Fibroblast of pulmonary artery (primary cell): ENCODE results near the gene PCSK1N.

ENCODE experiments used
- DNase-seq: peaks from one replicate; pipeline ENCODE4 v3.0.0-alpha.2; 2010; ENCODE audit warnings: low read depth
- H3K4me3 ChIP-seq: replicated peaks from 2 replicates; pipeline ENCODE4 v1.5.1; 2011; ENCODE audit warnings: low read depth, mild to moderate bottlenecking, control low read depth, low read length, moderate library complexity
- TF ChIP-seq, protein P1 (sequence below): IDR thresholded peaks from 2 replicates; pipeline ENCODE4 v1.5.1; 2011; ENCODE audit warnings: mild to moderate bottlenecking, control low read depth, low read length, inconsistent platforms; ENCODE audit errors: missing control alignments

The PCSK1N gene

DNA sequence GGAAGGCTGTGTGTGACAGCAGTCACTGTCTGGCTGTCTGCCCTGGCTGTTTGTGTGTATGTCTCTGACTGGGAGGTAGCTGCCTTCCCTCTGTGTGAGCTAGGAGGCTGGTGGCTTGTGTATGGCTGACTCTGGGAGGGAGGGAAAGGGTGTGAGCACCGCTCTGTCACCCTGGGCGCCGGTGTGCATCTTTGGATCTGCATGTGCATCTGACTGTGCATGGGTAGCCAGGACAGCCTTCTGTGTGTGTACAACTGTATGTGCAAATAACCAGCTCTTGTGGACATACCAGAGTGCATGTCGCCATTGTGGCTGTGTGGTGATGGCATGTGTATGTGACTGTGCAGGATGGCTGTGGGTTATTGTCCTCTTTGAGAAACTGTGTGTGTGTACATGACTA is 16.5 kb downstream of the PCSK1N start:
- H3K4me3 ChIP-seq, result no peak overlapping the region
- TF ChIP-seq, protein P1, sequence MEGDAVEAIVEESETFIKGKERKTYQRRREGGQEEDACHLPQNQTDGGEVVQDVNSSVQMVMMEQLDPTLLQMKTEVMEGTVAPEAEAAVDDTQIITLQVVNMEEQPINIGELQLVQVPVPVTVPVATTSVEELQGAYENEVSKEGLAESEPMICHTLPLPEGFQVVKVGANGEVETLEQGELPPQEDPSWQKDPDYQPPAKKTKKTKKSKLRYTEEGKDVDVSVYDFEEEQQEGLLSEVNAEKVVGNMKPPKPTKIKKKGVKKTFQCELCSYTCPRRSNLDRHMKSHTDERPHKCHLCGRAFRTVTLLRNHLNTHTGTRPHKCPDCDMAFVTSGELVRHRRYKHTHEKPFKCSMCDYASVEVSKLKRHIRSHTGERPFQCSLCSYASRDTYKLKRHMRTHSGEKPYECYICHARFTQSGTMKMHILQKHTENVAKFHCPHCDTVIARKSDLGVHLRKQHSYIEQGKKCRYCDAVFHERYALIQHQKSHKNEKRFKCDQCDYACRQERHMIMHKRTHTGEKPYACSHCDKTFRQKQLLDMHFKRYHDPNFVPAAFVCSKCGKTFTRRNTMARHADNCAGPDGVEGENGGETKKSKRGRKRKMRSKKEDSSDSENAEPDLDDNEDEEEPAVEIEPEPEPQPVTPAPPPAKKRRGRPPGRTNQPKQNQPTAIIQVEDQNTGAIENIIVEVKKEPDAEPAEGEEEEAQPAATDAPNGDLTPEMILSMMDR, result no peak
- DNase-seq, result no peak

DNA sequence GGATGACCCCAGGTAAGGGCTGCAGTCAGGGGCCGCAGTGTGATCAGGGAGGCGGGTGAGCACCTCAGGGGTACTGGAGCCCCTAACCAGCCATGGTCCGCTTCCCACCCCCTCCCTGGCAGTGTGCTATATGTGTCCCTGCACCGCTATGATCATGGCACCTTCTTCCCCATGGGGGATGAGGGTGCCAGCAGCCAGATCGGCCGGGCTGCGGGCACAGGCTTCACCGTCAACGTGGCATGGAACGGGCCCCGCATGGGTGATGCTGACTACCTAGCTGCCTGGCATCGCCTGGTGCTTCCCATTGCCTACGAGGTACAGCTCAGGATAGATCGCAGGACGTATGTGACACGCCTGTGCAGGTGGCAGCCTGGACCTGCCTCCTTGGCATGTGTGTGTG is 17.3 kb downstream of the PCSK1N start:
- H3K4me3 ChIP-seq, result no peak overlapping the region
- no peak for DNase-seq
- TF ChIP-seq, protein P1, result no peak

DNA sequence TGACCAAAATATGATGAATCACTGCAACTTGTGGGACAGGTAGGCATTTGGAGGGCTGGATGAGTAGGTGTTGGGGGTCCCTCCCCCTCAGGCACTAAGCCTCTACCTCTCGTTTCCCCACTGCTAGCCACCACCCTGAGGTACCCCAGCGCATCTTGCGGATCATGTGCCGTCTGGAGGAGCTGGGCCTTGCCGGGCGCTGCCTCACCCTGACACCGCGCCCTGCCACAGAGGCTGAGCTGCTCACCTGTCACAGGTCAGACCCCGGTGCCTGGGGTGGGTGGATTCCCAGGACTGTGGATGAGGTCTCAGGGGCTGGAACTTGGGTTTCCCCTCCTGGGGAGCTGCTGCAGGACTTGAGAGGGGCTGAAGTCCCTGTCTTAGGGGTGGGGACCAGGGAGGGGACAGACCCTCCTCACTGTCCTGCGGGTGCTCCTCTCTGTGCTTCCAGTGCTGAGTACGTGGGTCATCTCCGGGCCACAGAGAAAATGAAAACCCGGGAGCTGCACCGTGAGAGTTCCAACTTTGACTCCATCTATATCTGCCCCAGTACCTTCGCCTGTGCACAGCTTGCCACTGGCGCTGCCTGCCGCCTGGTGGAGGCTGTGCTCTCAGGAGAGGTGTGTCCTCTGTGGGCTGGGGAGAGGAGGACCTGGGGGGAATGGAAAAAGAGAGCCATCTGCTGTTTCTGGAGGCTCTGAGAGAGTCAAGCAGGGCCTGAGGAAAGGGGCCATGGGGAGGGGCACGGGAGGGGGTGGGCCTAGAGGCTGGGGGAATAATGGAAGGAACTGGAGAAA is 19.2 kb downstream of the PCSK1N start:
- DNase-seq, result no peak
- no peak overlapping the region for H3K4me3 ChIP-seq
- TF ChIP-seq, protein P1, result no peak

DNA sequence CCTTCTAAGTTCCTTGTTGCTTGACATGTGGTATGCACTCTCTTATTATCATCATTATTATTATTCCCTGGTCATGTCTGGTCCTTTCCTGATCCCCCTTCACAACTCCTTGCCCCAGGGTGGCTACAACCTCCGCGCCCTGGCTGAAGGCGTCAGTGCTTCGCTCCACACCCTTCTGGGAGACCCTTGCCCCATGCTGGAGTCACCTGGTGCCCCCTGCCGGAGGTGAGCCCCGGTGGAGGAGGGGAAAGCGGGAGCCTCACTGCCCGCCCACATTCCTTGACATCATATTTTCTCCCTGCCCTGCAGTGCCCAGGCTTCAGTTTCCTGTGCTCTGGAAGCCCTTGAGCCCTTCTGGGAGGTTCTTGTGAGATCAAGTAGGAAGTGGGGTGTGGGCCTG is 20.1 kb downstream of the PCSK1N start:
- DNase-seq, result no peak
- TF ChIP-seq, protein P1, result no peak
- no peak overlapping the region for H3K4me3 ChIP-seq

DNA sequence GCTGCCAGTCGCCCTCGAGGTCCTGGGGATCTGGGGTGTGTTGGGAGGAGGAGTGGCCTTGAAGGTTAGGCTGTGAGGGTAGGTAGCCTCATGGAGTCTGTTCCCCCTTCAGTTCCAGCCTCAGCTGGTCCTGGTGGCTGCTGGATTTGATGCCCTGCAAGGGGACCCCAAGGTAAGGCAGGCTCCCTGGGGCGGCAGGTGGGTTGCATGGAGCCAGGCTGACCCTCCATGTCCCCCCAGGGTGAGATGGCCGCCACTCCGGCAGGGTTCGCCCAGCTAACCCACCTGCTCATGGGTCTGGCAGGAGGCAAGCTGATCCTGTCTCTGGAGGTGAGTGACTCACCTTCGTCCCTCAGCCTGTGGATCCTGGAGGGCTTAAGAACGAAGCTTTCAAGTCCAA is 20.7 kb downstream of the PCSK1N start:
- DNase-seq, result no peak
- TF ChIP-seq, protein P1, result no peak
- H3K4me3 ChIP-seq, result no peak overlapping the region

DNA sequence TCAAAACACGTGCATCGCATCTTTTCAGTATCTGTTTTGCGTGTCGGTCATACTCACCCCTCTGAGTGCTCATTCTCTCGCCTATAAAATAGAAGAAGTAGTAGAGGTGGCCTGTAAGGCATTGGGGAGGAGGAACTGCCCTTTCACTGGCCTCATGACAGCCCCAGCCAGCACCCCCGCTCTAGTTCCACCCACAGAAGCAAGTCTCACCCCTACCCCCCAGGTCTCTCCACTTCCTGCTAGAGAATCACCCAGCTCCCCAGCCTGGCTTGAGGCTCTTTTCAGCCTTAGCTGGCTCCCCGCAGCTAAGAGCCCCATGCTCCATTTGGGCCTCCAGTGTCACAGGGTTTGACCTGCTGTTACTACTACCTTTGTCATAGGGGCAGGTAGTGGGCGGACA is 21.8 kb downstream of the PCSK1N start:
- H3K4me3 ChIP-seq, result no peak overlapping the region
- DNase-seq, result no peak
- TF ChIP-seq, protein P1, result no peak

DNA sequence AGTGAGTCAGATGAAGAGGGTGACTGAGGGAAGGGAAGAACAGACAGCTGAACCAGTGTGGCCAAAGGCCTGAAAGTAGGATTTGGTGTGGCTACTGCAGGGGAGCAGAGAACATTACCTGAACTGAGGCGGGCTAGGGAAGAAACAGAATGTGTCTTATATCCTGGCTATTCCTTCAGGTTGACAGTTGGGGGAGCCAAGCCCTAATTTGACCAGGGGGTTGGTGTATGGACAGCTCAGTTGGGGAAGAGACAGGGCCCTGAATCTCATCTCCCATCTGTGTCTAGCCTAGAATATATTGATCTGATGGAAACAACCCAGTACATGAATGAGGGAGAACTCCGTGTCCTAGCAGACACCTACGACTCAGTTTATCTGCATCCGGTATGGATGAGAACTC is 29.3 kb downstream of the PCSK1N start:
- H3K4me3 ChIP-seq, result no peak overlapping the region
- TF ChIP-seq, protein P1, result no peak
- no peak for DNase-seq
